RWPE2 (cell line): ENCODE results near the gene NEDD4L.

ENCODE experiments used
- ATAC-seq: fragments of 200-7000 bp; cut with Tn5 transposase; 3 replicates; pipeline ENCODE4 v1.9.1; 2021; ENCODE audit warnings: low read depth
- DNase-seq: peaks from one replicate; pipeline ENCODE4 v3.0.0-alpha.2; 2020; ENCODE audit warnings: low spot score
- H3K27ac ChIP-seq: fragments of 450-650 bp; 2 replicates; pipeline ENCODE4 v1.5.1; 2017; ENCODE audit warnings: mild to moderate bottlenecking; ENCODE audit not compliant: poor library complexity, severe bottlenecking
- H3K27me3 ChIP-seq: fragments of 250-450 bp; sonication (Bioruptor Pico); 2 replicates; pipeline ENCODE4 v1.5.1; 2021; ENCODE audit warnings: mild to moderate bottlenecking, moderate library complexity; ENCODE audit not compliant: insufficient read depth, poor library complexity, severe bottlenecking
- H3K36me3 ChIP-seq: fragments of 250-450 bp; sonication (Bioruptor Pico); 2 replicates; pipeline ENCODE4 v1.5.1; 2020; ENCODE audit warnings: low read depth, mild to moderate bottlenecking, moderate library complexity
- H3K4me1 ChIP-seq: fragments of 250-450 bp; sonication (Bioruptor Pico); 2 replicates; pipeline ENCODE4 v1.5.1; 2021; ENCODE audit warnings: mild to moderate bottlenecking, moderate library complexity; ENCODE audit not compliant: insufficient read depth, poor library complexity, severe bottlenecking
- H3K4me3 ChIP-seq: fragments of 250-450 bp; sonication (Bioruptor Pico); 2 replicates; pipeline ENCODE4 v1.5.1; 2021; ENCODE audit warnings: mild to moderate bottlenecking, moderate library complexity; ENCODE audit not compliant: severe bottlenecking
- H3K9me3 ChIP-seq: fragments of 250-450 bp; sonication (Bioruptor Pico); 2 replicates; pipeline ENCODE4 v1.5.1; 2021; ENCODE audit warnings: mild to moderate bottlenecking, moderate library complexity; ENCODE audit not compliant: severe bottlenecking
- CTCF ChIP-seq: fragments of 450-650 bp; IDR thresholded peaks from one replicate; pipeline ENCODE4 v1.5.1; 2017; ENCODE audit warnings: mild to moderate bottlenecking, moderate library complexity; ENCODE audit not compliant: poor library complexity, severe bottlenecking

Gene NEDD4L

GRCh38 chr18:58177896-58178470 lies 134.0 kb downstream of the NEDD4L start:
- Histone ChIP-seq H3K27ac (peak overlapping the region; percentile 52), H3K27me3 (no peaks in the 10 kb centered on the region), H3K36me3 (no peaks in the 10 kb centered on the region), H3K4me1 (peaks cover 14% of the 10 kb centered on the region), H3K9me3 (no peaks in the 10 kb centered on the region), H3K4me3 (no peak overlapping the region)
- no peak for ATAC-seq
- no peak for TF ChIP-seq CTCF
- DNase-seq, result no peak

- Histone ChIP-seq H3K27ac (no peak overlapping the region), H3K36me3 (no peaks in the 10 kb centered on the region), H3K9me3 (no peaks in the 10 kb centered on the region), H3K4me3 (no peak overlapping the region), H3K4me1 (peaks cover 19% of the 10 kb centered on the region), H3K27me3 (no peaks in the 10 kb centered on the region)
- DNase-seq, result no peak
- ATAC-seq, result no peak
- no peak for TF ChIP-seq CTCF
Measured at GRCh38 chr18:58178511-58178910, 134.5 kb downstream of the NEDD4L start.

- Histone ChIP-seq H3K4me3 (no peak overlapping the region), H3K36me3 (no peaks in the 10 kb centered on the region), H3K4me1 (peaks cover 26% of the 10 kb centered on the region), H3K27me3 (no peaks in the 10 kb centered on the region), H3K27ac (no peak overlapping the region), H3K9me3 (no peaks in the 10 kb centered on the region)
- no peak for TF ChIP-seq CTCF
- DNase-seq (no peak), ATAC-seq (no peak)
Measured at GRCh38 chr18:58180172-58180571, 136.1 kb downstream of the NEDD4L start.

- ATAC-seq, result no peak
- no peaks in the 10 kb centered on the region for H3K36me3 ChIP-seq
- peak; percentile 94 for TF ChIP-seq CTCF
- H3K4me3 ChIP-seq, result no peak overlapping the region
- no peak overlapping the region for H3K27ac ChIP-seq
- DNase-seq, result no peak
- peaks cover 32% of the 10 kb centered on the region for H3K4me1 ChIP-seq
- H3K27me3 ChIP-seq, result no peaks in the 10 kb centered on the region
- H3K9me3 ChIP-seq, result no peaks in the 10 kb centered on the region
Measured at GRCh38 chr18:58180738-58181353, 136.8 kb downstream of the NEDD4L start.

GRCh38 chr18:58181988-58182387 lies 138.0 kb downstream of the NEDD4L start:
- no peak for ATAC-seq
- H3K4me1 ChIP-seq, result peaks cover 39% of the 10 kb centered on the region

More at GRCh38 chr18:58181988-58182387, 138.0 kb downstream of the NEDD4L start:
- no peak for TF ChIP-seq CTCF
- Histone ChIP-seq H3K4me3 (no peak overlapping the region), H3K36me3 (no peaks in the 10 kb centered on the region), H3K27me3 (no peaks in the 10 kb centered on the region), H3K9me3 (no peaks in the 10 kb centered on the region), H3K27ac (no peak overlapping the region)
- DNase-seq, result no peak
